MM.1S (cell line): ENCODE measurements around the gene MAP3K5.

Source experiments
- CTCF ChIP-seq: fragments of 300-600 bp; sonication (generic); IDR thresholded peaks from 2 replicates; pipeline ENCODE4 v1.5.1; 2016; ENCODE audit warnings: antibody characterized with exemption, low read length, mixed read lengths
- EZH2phosphoT487 ChIP-seq: fragments of 300-600 bp; sonication (generic); IDR thresholded peaks from 2 replicates; pipeline ENCODE4 v1.6.1; 2018; ENCODE audit warnings: antibody characterized with exemption, low read length

GRCh38 chr6:136552054-136552453 is 240.2 kb downstream of the MAP3K5 start:
- TF ChIP-seq CTCF (no peak), EZH2phosphoT487 (no peak)
